BJ (cell line): ENCODE results near the gene SCRG1. TPM values are rescaled to one million over a fixed set of nuclear protein-coding genes. Genes with fewer than 3 reads are reported as not detected.
A peak's percentile ranks its signal among the peaks of the same experiment; 100 is the strongest.

Experiments
- CTCF ChIA-PET: fragments of 350-600 bp; formaldehyde crosslinking; extraction: SDS; loops from one replicate; lab custom pipeline; 2021; ENCODE audit warnings: antibody characterized with exemption, inconsistent platforms; lab: Yijun Ruan, JAX
- POLR2A ChIA-PET: fragments of 300-600 bp; sonication (Branson Sonifier 250); formaldehyde crosslinking; extraction: SDS; loops from one replicate; lab custom pipeline; 2021; ENCODE audit warnings: antibody characterized with exemption; lab: Charles Lee
- DNase-seq: peaks from one replicate; pipeline ENCODE4 v3.0.0-alpha.2; 2011; ENCODE audit warnings: low read depth
- H3K27me3 ChIP-seq: 2 replicates; pipeline ENCODE4 v1.6.0; 2011; ENCODE audit warnings: low read length; ENCODE audit not compliant: control insufficient read depth, insufficient read depth
- H3K36me3 ChIP-seq: 2 replicates; pipeline ENCODE4 v1.5.1; 2011; ENCODE audit warnings: low read length; ENCODE audit not compliant: control insufficient read depth, insufficient read depth
- H3K4me3 ChIP-seq: 2 replicates; pipeline ENCODE4 v1.5.1; 2011; ENCODE audit warnings: low read depth, mild to moderate bottlenecking, control low read depth, low read length
- CTCF ChIP-seq: IDR thresholded peaks from 2 replicates; pipeline ENCODE4 v1.5.1; 2011; ENCODE audit warnings: low read depth, mild to moderate bottlenecking, control low read depth, inconsistent platforms, low read length, moderate library complexity; ENCODE audit not compliant: insufficient read depth
- polyA plus RNA-seq: library from polyadenylated mRNA; depleted of rRNA; stranded (reverse); fragments of >200 nt; gene quantifications from 2 replicates; pipeline ENCODE4 v1.2.3, GENCODE V29; 2011; rRNA removed
- small RNA-seq: library from RNA; depleted of rRNA; stranded (forward); fragments of <200 nt; gene quantifications from one replicate; pipeline ENCODE3, GENCODE V24; 2012; ENCODE audit warnings: low replicate concordance, low read depth; ENCODE audit not compliant: insufficient read length

SCRG1 gene
- polyA plus RNA-seq, 1 experiment, result 0.47 TPM

- ChIA-PET CTCF (no interaction called here), POLR2A (no interaction called here)
- no peak for TF ChIP-seq CTCF
- no peaks in the 10 kb centered on the region for H3K36me3 ChIP-seq
- H3K27me3 ChIP-seq, result no peaks in the 10 kb centered on the region
- DNase-seq, result no peak
- H3K4me3 ChIP-seq, result no peak overlapping the region
These were observed 61.5 kb downstream of the SCRG1 start for GRCh38 chr4:173337463-173337862.

- H3K4me3 ChIP-seq, result peak overlapping the region; percentile 86
- H3K27me3 ChIP-seq, result no peaks in the 10 kb centered on the region
- ChIA-PET POLR2A (interaction anchor here (0.6 to 3.1 kb wide), 5 partner anchors 11 to 90 kb away, joined by 3 to 19 read pairs (median 4); partner anchors contain the start of gene SAP30), CTCF (interaction anchor here (0.6 to 4.5 kb wide), 8 partner anchors 11 to 86 kb away, joined by 3 to 20 read pairs (median 3); no protein-coding TSS in a partner anchor)
- no peak for TF ChIP-seq CTCF
- peak; percentile 41 for DNase-seq
- no peaks in the 10 kb centered on the region; the same call in 1 of the 2 replicates for H3K36me3 ChIP-seq
These were observed 63.8 kb downstream of the SCRG1 start for GRCh38 chr4:173334891-173335752.

Small RNA genes within 50 kb of the gene (small RNA-seq; reads per million reads assigned to genes)
- gene RNU6-1096P, result not detected

Other genes starting within 250 kb of the SCRG1 start
- gene GALNT7, start 230.3 kb downstream of the SCRG1 start, polyA plus RNA-seq, result 6.3 and 10.7 TPM in 2 replicates
- gene HMGB2, start 64.8 kb downstream of the SCRG1 start, polyA plus RNA-seq, result 32.7 and 68.5 TPM in 2 replicates
- 3.7 and 8.9 TPM in 2 replicates for gene SAP30, start 28.2 kb downstream of the SCRG1 start, polyA plus RNA-seq
- gene HAND2, start 131.1 kb upstream of the SCRG1 start, polyA plus RNA-seq, result 3.6 and 4.9 TPM in 2 replicates